Esophagus muscularis mucosa (tissue), 4 donors: ENCODE measurements around the gene OGFR.

ENCODE experiments used
- EP300 ChIP-seq: sonication (generic); formaldehyde crosslinking; IDR thresholded peaks from one replicate; pipeline ENCODE4 v1.6.1; 2017; ENCODE audit warnings: antibody characterized with exemption
- POLR2AphosphoS5 ChIP-seq, 2 donors: sonication (generic); formaldehyde crosslinking; IDR thresholded peaks; one replicate each; pipeline ENCODE4 v1.6.1; 2017; ENCODE audit warnings: antibody characterized with exemption in 2 of 2
- TF ChIP-seq, protein P1 (sequence below), 3 experiments: fragments of 200-600 bp in 2 of 3; fragments of 450-650 bp in 1 of 3; sonication (generic) in 2 of 3; IDR thresholded peaks; one replicate each; pipeline ENCODE4 v1.5.1; 2017 to 2019; ENCODE audit warnings: antibody characterized with exemption in 3 of 3, mild to moderate bottlenecking in 2 of 3, moderate library complexity in 1 of 3

DNA sequence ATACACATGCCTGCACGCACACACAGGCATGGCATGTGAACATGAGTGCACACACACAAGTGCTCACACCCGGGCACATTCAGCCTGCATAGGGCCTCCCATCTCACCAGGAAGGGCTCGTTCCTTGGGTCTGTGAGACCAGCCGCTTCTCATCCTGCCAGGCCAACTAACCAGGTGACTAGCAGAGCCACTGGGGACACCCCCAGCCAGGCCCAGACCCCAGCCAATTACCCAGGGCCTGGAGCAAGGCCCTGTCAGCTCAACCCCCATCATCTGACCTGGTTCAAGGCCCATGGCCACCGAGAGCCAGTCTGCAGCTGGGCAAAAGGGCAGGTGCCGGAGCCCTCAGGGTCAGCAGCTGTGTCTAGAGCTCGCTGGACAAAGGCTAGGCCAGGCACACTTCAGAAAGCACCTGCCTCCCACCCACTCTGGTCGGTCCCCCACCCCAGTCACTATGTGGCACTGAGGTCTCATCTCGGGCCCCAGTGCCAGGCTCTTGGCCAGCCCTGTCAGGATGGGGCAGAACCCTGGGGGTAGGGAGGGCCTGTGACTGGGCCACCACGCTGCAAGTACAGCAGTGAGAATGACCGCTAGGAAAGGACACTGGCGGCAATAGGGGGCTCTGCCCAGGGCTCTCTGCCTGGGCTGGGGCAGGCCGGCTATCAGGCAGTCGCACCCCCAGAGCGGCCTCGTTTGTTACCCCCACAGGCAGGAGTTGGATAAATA, 35.1 kb upstream of the OGFR start:
- TF ChIP-seq, protein P1, sequence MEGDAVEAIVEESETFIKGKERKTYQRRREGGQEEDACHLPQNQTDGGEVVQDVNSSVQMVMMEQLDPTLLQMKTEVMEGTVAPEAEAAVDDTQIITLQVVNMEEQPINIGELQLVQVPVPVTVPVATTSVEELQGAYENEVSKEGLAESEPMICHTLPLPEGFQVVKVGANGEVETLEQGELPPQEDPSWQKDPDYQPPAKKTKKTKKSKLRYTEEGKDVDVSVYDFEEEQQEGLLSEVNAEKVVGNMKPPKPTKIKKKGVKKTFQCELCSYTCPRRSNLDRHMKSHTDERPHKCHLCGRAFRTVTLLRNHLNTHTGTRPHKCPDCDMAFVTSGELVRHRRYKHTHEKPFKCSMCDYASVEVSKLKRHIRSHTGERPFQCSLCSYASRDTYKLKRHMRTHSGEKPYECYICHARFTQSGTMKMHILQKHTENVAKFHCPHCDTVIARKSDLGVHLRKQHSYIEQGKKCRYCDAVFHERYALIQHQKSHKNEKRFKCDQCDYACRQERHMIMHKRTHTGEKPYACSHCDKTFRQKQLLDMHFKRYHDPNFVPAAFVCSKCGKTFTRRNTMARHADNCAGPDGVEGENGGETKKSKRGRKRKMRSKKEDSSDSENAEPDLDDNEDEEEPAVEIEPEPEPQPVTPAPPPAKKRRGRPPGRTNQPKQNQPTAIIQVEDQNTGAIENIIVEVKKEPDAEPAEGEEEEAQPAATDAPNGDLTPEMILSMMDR (IDR thresholded peaks at IDR 0.05) = no peak
- TF ChIP-seq POLR2AphosphoS5 (IDR thresholded peaks at IDR 0.05) (no peak), EP300 (no peak)
